Sigmoid colon (tissue), 4 donors: Measurements from ENCODE around the gene ZNF180.

ENCODE experiments used
- EP300 ChIP-seq, 4 donors: sonication (generic); formaldehyde crosslinking; IDR thresholded peaks; one replicate each; pipeline ENCODE4 v1.6.1; 2017; ENCODE audit warnings: antibody characterized with exemption in 4 of 4
- POLR2A ChIP-seq, 2 donors: fragments of 450-650 bp; IDR thresholded peaks; one replicate each; pipeline ENCODE4 v1.6.1; 2016; ENCODE audit warnings: antibody characterized with exemption in 2 of 2, mild to moderate bottlenecking in 2 of 2, moderate library complexity in 2 of 2
- TF ChIP-seq, protein P1 (sequence below), 4 experiments: fragments of 450-650 bp in 3 of 4; fragments of 200-600 bp in 1 of 4; IDR thresholded peaks; one replicate each; pipeline ENCODE4 v1.5.1; 2016 to 2019; ENCODE audit warnings: antibody characterized with exemption in 4 of 4, mild to moderate bottlenecking in 3 of 4, moderate library complexity in 2 of 4

DNA sequence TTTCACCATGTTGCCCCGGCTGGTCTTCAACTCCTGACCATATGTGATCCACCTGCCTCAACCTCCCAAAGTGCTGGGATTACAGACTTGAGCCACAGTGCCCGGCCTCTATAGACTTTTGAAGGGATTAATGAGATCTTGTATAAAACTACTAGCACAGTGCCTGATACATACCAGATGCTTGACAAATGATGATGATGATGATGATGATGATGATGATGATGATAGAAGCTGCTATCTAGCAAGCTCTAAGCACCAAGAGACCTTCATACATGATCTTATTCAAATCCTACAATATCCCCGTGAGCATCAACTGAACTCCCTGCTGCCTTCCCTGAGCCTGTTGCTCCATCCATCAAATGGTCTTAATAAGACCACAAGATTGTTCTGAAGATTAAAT lies 14.7 kb upstream of the ZNF180 start:
- TF ChIP-seq, protein P1, sequence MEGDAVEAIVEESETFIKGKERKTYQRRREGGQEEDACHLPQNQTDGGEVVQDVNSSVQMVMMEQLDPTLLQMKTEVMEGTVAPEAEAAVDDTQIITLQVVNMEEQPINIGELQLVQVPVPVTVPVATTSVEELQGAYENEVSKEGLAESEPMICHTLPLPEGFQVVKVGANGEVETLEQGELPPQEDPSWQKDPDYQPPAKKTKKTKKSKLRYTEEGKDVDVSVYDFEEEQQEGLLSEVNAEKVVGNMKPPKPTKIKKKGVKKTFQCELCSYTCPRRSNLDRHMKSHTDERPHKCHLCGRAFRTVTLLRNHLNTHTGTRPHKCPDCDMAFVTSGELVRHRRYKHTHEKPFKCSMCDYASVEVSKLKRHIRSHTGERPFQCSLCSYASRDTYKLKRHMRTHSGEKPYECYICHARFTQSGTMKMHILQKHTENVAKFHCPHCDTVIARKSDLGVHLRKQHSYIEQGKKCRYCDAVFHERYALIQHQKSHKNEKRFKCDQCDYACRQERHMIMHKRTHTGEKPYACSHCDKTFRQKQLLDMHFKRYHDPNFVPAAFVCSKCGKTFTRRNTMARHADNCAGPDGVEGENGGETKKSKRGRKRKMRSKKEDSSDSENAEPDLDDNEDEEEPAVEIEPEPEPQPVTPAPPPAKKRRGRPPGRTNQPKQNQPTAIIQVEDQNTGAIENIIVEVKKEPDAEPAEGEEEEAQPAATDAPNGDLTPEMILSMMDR (IDR thresholded peaks at IDR 0.05) = no peak
- TF ChIP-seq POLR2A (IDR thresholded peaks at IDR 0.05) = no peak
- TF ChIP-seq EP300 (IDR thresholded peaks at IDR 0.05) = no peak
